ENCODE measurements around the gene ATP6V0A1. TPM values are rescaled to one million over a fixed set of nuclear protein-coding genes. Genes with fewer than 3 reads are reported as not detected.
A peak's percentile ranks its signal among the peaks of the same experiment; 100 is the strongest.
"Not testable (repeated sequence)": the region's sequence is repeated elsewhere in the genome, so short reads cannot be mapped to it uniquely, and the experiment has no call there.

ATP6V0A1 gene
- total RNA-seq, 1 donor from 2014 or later = 90.5 TPM

GRCh38 chr17:42555122-42555622, 96.5 kb downstream of the ATP6V0A1 start:
- no peak for DNase-seq (ENCODE audit: low spot score, unreplicated experiment)
- H3K27me3 Mint-ChIP-seq = no peaks in the 10 kb centered on the region
- H3K4me1 Mint-ChIP-seq (ENCODE audit: low read depth) = peaks cover 4% of the 10 kb centered on the region
- H3K27ac Mint-ChIP-seq = peak overlapping the region; percentile 94
- TF ChIP-seq, protein P1, sequence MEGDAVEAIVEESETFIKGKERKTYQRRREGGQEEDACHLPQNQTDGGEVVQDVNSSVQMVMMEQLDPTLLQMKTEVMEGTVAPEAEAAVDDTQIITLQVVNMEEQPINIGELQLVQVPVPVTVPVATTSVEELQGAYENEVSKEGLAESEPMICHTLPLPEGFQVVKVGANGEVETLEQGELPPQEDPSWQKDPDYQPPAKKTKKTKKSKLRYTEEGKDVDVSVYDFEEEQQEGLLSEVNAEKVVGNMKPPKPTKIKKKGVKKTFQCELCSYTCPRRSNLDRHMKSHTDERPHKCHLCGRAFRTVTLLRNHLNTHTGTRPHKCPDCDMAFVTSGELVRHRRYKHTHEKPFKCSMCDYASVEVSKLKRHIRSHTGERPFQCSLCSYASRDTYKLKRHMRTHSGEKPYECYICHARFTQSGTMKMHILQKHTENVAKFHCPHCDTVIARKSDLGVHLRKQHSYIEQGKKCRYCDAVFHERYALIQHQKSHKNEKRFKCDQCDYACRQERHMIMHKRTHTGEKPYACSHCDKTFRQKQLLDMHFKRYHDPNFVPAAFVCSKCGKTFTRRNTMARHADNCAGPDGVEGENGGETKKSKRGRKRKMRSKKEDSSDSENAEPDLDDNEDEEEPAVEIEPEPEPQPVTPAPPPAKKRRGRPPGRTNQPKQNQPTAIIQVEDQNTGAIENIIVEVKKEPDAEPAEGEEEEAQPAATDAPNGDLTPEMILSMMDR (IDR thresholded peaks at IDR 0.05; ENCODE audit: unreplicated experiment) = no peak
- H3K36me3 Mint-ChIP-seq (ENCODE audit: insufficient read depth) = no peaks in the 10 kb centered on the region
- no peaks in the 10 kb centered on the region for H3K9me3 Mint-ChIP-seq (ENCODE audit: low read depth)
- H3K4me3 Mint-ChIP-seq (ENCODE audit: low read depth) = peak overlapping the region; percentile 88

DNA sequence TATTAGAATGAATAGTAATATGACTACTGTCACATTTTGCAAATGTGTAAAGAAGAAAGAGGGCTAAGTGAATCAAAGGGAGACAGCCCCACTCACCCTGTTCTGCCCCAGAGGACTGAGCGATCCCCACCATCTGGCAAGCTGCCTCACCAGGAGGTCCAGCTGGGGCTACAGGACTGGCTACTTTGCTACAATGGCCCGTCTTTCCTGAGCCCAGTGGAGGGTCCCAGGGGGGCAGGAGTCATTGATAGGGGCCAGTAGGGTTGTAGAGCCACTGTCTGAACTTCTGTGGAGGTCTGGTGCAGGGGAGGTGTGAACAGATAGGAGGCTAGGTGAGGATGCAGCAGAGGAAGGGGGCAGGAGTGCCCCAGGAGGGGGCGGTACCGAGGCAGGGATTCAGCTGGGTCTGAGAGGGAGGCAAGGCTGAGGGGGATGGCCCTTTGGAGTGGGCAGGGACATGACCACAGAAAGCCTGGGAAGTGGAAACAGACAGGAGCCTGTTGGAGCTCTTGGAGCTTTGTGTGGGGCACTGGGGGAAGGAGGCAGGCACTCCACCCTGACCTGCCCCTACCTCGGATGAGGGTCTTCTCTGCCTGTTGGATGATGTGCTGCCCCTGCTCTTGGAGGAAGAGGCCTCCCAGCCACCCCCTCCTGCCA, 97.4 kb downstream of the ATP6V0A1 start:
- not testable (repeated sequence) for H3K27ac Mint-ChIP-seq; H3K4me1 Mint-ChIP-seq (ENCODE audit: low read depth); DNase-seq (ENCODE audit: low spot score, unreplicated experiment); H3K9me3 Mint-ChIP-seq (ENCODE audit: low read depth); H3K36me3 Mint-ChIP-seq (ENCODE audit: insufficient read depth); H3K27me3 Mint-ChIP-seq
- TF ChIP-seq, protein P1 (IDR thresholded peaks at IDR 0.05; ENCODE audit: unreplicated experiment) = peak; percentile 27
- H3K4me3 Mint-ChIP-seq (ENCODE audit: low read depth) = peak overlapping the region; percentile 88

GRCh38 chr17:42559075-42559474, 100.4 kb downstream of the ATP6V0A1 start:
- Mint-ChIP-seq H3K36me3 (ENCODE audit: insufficient read depth) (no peaks in the 10 kb centered on the region), H3K27me3 (no peaks in the 10 kb centered on the region), H3K4me3 (ENCODE audit: low read depth) (no peak overlapping the region)

DNA sequence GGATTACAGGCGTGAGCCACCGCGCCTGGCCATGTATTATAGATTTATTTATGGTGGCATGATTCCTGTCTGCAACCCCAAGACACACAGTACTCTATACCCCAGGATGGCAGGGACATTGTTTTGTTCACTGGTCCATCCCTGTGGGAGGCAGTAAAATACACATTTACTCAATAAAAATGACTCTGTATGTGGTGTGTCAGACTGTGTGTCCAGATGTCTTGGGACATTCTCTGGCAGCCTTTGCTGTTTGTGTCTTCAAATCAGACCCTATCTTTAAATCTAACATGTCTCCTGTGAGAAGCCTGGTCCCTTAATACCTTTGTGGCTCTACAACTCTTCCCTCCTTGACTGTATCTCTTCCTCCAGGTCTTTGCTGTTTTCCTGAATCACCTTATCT, 101.6 kb downstream of the ATP6V0A1 start:
- Mint-ChIP-seq H3K36me3 (ENCODE audit: insufficient read depth) (no peaks in the 10 kb centered on the region), H3K4me3 (ENCODE audit: low read depth) (no peak overlapping the region), H3K9me3 (ENCODE audit: low read depth) (no peaks in the 10 kb centered on the region), H3K4me1 (ENCODE audit: low read depth) (peaks cover 11% of the 10 kb centered on the region), H3K27me3 (no peaks in the 10 kb centered on the region), H3K27ac (peak overlapping the region; percentile 88)
- TF ChIP-seq, protein P1 (IDR thresholded peaks at IDR 0.05; ENCODE audit: unreplicated experiment) = no peak
- DNase-seq (ENCODE audit: low spot score, unreplicated experiment) = no peak

More at GRCh38 chr17:42559075-42559474, 100.4 kb downstream of the ATP6V0A1 start:
- Mint-ChIP-seq H3K4me1 (ENCODE audit: low read depth) (peaks cover 13% of the 10 kb centered on the region), H3K27ac (no peak overlapping the region), H3K9me3 (ENCODE audit: low read depth) (no peaks in the 10 kb centered on the region)
- TF ChIP-seq, protein P1 (IDR thresholded peaks at IDR 0.05; ENCODE audit: unreplicated experiment) = no peak
- DNase-seq (ENCODE audit: low spot score, unreplicated experiment) = no peak

DNA sequence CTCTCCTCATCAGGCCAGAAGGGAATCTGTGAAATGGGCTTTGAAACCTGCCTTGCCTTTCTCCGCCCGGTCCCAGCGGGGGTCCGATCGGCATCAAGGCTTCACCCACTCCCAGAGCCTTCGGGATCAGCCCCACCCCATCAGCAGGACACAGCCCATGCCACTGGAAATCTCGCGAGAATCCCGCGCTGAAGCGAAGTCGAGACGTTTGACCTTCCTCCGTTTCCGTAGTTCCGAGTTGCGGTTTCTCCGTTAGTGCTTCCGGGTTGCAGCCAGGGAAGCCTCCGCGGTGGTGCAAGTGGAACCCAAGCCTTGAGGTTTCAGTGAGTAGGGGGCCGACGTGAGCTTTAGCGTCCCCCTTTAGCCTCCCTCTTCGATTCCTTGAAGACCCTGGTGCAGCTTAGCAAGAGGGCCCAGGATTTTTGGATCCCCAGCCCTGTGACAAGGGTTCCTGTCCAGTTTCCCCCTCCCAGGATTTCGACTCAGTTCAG, 103.3 kb downstream of the ATP6V0A1 start, which contains the start of gene COASY:
COASY (plus strand) TSS at position 252 of the 491 bp plus-strand sequence. CDS start 475 bp downstream, outside the sequence.
- peak; percentile 85 for DNase-seq (ENCODE audit: low spot score, unreplicated experiment)
- Mint-ChIP-seq H3K27ac (peak within 1 kb of the TSS; percentile 98), H3K9me3 (ENCODE audit: low read depth) (no peaks in the 10 kb centered on the region), H3K27me3 (no peaks in the 10 kb centered on the region), H3K36me3 (ENCODE audit: insufficient read depth) (no peaks in the 10 kb centered on the region), H3K4me3 (ENCODE audit: low read depth) (peak within 1 kb of the TSS; percentile 92), H3K4me1 (ENCODE audit: low read depth) (peaks cover 16% of the 10 kb centered on the region)
- TF ChIP-seq, protein P1 (IDR thresholded peaks at IDR 0.05; ENCODE audit: unreplicated experiment) = no peak
